CD4-positive, alpha-beta T cell treated with Interleukin-17A for 4 hours (primary cell): ENCODE data around the gene RFESD.

Experiments
- DNase-seq: peaks from one replicate; pipeline ENCODE4 v3.0.0-alpha.2; 2020; ENCODE audit warnings: mixed read lengths

The RFESD gene

GRCh38 chr5:95646569-95647431 lies at the start of gene RFESD:
TSS of gene RFESD (plus strand) at chr5:95646777. CDS start at chr5:95652272, 5,495 bp downstream.
- DNase-seq = peak; percentile 95

GRCh38 chr5:95599252-95599651 lies 47.3 kb upstream of the RFESD start:
- DNase-seq = no peak

GRCh38 chr5:95600557-95600956 lies 46.0 kb upstream of the RFESD start:
- DNase-seq = no peak

- no peak for DNase-seq
Measured at GRCh38 chr5:95605786-95606185, 40.8 kb upstream of the RFESD start.

- no peak for DNase-seq
Measured at GRCh38 chr5:95606419-95606818, 40.2 kb upstream of the RFESD start.

GRCh38 chr5:95609711-95610110 lies 36.9 kb upstream of the RFESD start:
- DNase-seq = no peak

- DNase-seq = no peak
Measured at GRCh38 chr5:95610546-95610945, 36.0 kb upstream of the RFESD start.

GRCh38 chr5:95611396-95611795 lies 35.2 kb upstream of the RFESD start:
- no peak for DNase-seq

GRCh38 chr5:95613514-95613913 lies 33.1 kb upstream of the RFESD start:
- no peak for DNase-seq

GRCh38 chr5:95615164-95615467 lies 31.5 kb upstream of the RFESD start:
- no peak for DNase-seq

GRCh38 chr5:95617057-95617456 lies 29.5 kb upstream of the RFESD start:
- no peak for DNase-seq

- DNase-seq = no peak
Measured at GRCh38 chr5:95619096-95619495, 27.5 kb upstream of the RFESD start.

- DNase-seq = no peak
Measured at GRCh38 chr5:95619514-95620029, 27.0 kb upstream of the RFESD start.

GRCh38 chr5:95620030-95620869 lies 26.3 kb upstream of the RFESD start, which contains the start of gene GPR150:
TSS of gene GPR150 (plus strand) at chr5:95620087. CDS start at chr5:95620276, 189 bp downstream.
- DNase-seq = peak; percentile 75

- peak; percentile 62 for DNase-seq
Measured at GRCh38 chr5:95620870-95621838, 25.4 kb upstream of the RFESD start.

GRCh38 chr5:95621839-95622629 lies 24.5 kb upstream of the RFESD start:
- peak; percentile 40 for DNase-seq

- DNase-seq = no peak
Measured at GRCh38 chr5:95623706-95624105, 22.9 kb upstream of the RFESD start.

- DNase-seq = no peak
Measured at GRCh38 chr5:95624368-95624767, 22.2 kb upstream of the RFESD start.

GRCh38 chr5:95626701-95627100 lies 19.9 kb upstream of the RFESD start:
- no peak for DNase-seq

- DNase-seq = no peak
Measured at GRCh38 chr5:95627971-95628810, 18.4 kb upstream of the RFESD start.

GRCh38 chr5:95628933-95629332 lies 17.6 kb upstream of the RFESD start:
- no peak for DNase-seq
